SK-N-SH (cell line): ENCODE results near the gene IKBKE.

ENCODE experiments used
- CHD2 ChIP-seq: fragments of 150-350 bp; IDR thresholded peaks from 2 replicates; pipeline ENCODE4 v1.6.1; 2018; ENCODE audit warnings: low read length; ENCODE audit not compliant: partially characterized antibody
- CTCF ChIP-seq: fragments of 200-600 bp; sonication (generic); IDR thresholded peaks from 2 replicates; pipeline ENCODE4 v1.6.1; 2017; ENCODE audit warnings: antibody characterized with exemption, mild to moderate bottlenecking, moderate library complexity
- EP300 ChIP-seq, 2 experiments: IDR thresholded peaks; 2 replicates each; pipeline versions ENCODE4 v1.4.0 to v1.6.1; 2012; ENCODE audit warnings: borderline replicate concordance in 1 of 2, low read depth in 1 of 2, low read length in 1 of 2
- EZH2phosphoT487 ChIP-seq: fragments of 200-600 bp; sonication (generic); IDR thresholded peaks from 2 replicates; pipeline ENCODE4 v1.6.1; 2017; ENCODE audit warnings: low read depth, mixed run types, mild to moderate bottlenecking, antibody characterized with exemption, moderate library complexity, borderline replicate concordance
- FOXM1 ChIP-seq: IDR thresholded peaks from 2 replicates; pipeline ENCODE4 v1.4.0; 2012; ENCODE audit warnings: low read depth, mild to moderate bottlenecking
- GABPA ChIP-seq: IDR thresholded peaks from 2 replicates; pipeline ENCODE4 v1.4.0; 2012; ENCODE audit warnings: low read depth, mild to moderate bottlenecking
- POLR2AphosphoS5 ChIP-seq: IDR thresholded peaks from 2 replicates; pipeline ENCODE4 v1.6.1; 2012; ENCODE audit warnings: low read depth, low read length
- RAD21 ChIP-seq: IDR thresholded peaks from 2 replicates; pipeline ENCODE4 v1.6.1; 2012; ENCODE audit warnings: mild to moderate bottlenecking, low read length
- RCOR1 ChIP-seq: fragments of 150-350 bp; IDR thresholded peaks from 2 replicates; pipeline ENCODE4 v1.6.1; 2017; ENCODE audit warnings: antibody characterized with exemption, low read length
- REST ChIP-seq: IDR thresholded peaks from 2 replicates; pipeline ENCODE4 v1.6.1; 2012; ENCODE audit warnings: mild to moderate bottlenecking, low read depth, low read length, moderate library complexity
- SMC3 ChIP-seq: IDR thresholded peaks from 2 replicates; pipeline ENCODE4 v1.6.1; 2012; ENCODE audit warnings: low read depth, low read length, improper control_type of control experiment
- TCF12 ChIP-seq: IDR thresholded peaks from 2 replicates; pipeline ENCODE4 v1.4.0; 2012
- USF2 ChIP-seq: fragments of 150-350 bp; IDR thresholded peaks from 2 replicates; pipeline ENCODE4 v1.6.1; 2017; ENCODE audit warnings: antibody characterized with exemption, low read length, low read depth, borderline replicate concordance
- YY1 ChIP-seq: IDR thresholded peaks from 2 replicates; pipeline ENCODE4 v1.4.0; 2012; ENCODE audit warnings: low read depth, mild to moderate bottlenecking

GRCh38 chr1:206455666-206456344 is 14.5 kb upstream of the IKBKE start:
- TF ChIP-seq CTCF, result no peak
- TF ChIP-seq RCOR1, result peak; percentile 83; the same call in 1 of the 2 replicates
- no peak for TF ChIP-seq GABPA
- no peak for TF ChIP-seq REST
- no peak for TF ChIP-seq CHD2
- TF ChIP-seq RAD21, result no peak; the same call in 1 of the 2 replicates
- TF ChIP-seq YY1, result no peak
- TF ChIP-seq SMC3, result no peak
- TF ChIP-seq POLR2AphosphoS5, result peak; percentile 63; the same call in 1 of the 2 replicates
- peak in 1 of 2 experiments; percentile 78; a peak in 2 of 4 replicates for TF ChIP-seq EP300 (IDR thresholded peaks at IDR 0.05; ENCODE audit: borderline replicate concordance in 1 of 2, low read depth in 1 of 2, low read length in 1 of 2)
- TF ChIP-seq EZH2phosphoT487, result no peak
- TF ChIP-seq FOXM1, result no peak
- no peak for TF ChIP-seq USF2
- peak; percentile 42; the same call in 1 of the 2 replicates for TF ChIP-seq TCF12
